A549 (cell line): Measurements from ENCODE around the gene CCNE1. TPM values are rescaled to one million over a fixed set of nuclear protein-coding genes. Genes with fewer than 3 reads are reported as not detected.
A peak's percentile ranks its signal among the peaks of the same experiment; 100 is the strongest.

Experiments
- ATAC-seq, 2 experiments: fragments of 200-7000 bp in 1 of 2; fragments of >200 bp in 1 of 2; cut with Nextera tagmentation in 1 of 2; cut with Tn5 transposase in 1 of 2; 3 replicates each; pipeline versions ENCODE4 v1.8.0 to v1.9.1; 2018 to 2020; ENCODE audit warnings: mild to moderate bottlenecking in 1 of 2, moderate library complexity in 1 of 2
- CTCF ChIA-PET: fragments of 300-600 bp; sonication (Branson Sonifier 250); formaldehyde crosslinking; extraction: SDS; loops from one replicate; lab custom pipeline; 2021; ENCODE audit warnings: antibody characterized with exemption, inconsistent platforms; lab: Yijun Ruan, JAX
- POLR2A ChIA-PET: fragments of 350-600 bp; formaldehyde crosslinking; extraction: SDS; loops from one replicate; lab custom pipeline; 2021; ENCODE audit warnings: antibody characterized with exemption, inconsistent platforms; lab: Yijun Ruan, JAX
- DNase-seq, 2 experiments: peaks; one replicate each; pipeline versions ENCODE4 v3.0.0 to v3.0.0-alpha.2; 2011 to 2016; ENCODE audit warnings: low read depth in 1 of 2, low spot score in 1 of 2
- FAIRE-seq: peaks from 2 replicates; lab custom pipeline; 2011; peaks lifted over from hg19 to GRCh38; lab: Jason Lieb, UNC
- H3K27ac ChIP-seq, 2 experiments: fragments of >200 bp; sonication (Bioruptor Twin); formaldehyde crosslinking; 3 replicates each; pipeline ENCODE4 v1.5.1; 2016 to 2017
- H3K4me1 ChIP-seq: fragments of >200 bp; sonication (Bioruptor Twin); formaldehyde crosslinking; 3 replicates; pipeline ENCODE4 v1.6.1; 2016
- H3K4me2 ChIP-seq: fragments of >200 bp; sonication (Bioruptor Twin); formaldehyde crosslinking; 3 replicates; pipeline ENCODE4 v1.6.1; 2016
- H3K4me3 ChIP-seq: fragments of >200 bp; sonication (Bioruptor Twin); formaldehyde crosslinking; 3 replicates; pipeline ENCODE4 v1.5.1; 2016
- H3K9me3 ChIP-seq: fragments of >200 bp; sonication (Bioruptor Twin); formaldehyde crosslinking; 3 replicates; pipeline ENCODE4 v1.6.1; 2016
- ATOH8 ChIP-seq: fragments of 250-450 bp; sonication (Bioruptor Pico); IDR thresholded peaks from 2 replicates; pipeline ENCODE4 v1.5.0; 2020; ENCODE audit warnings: low read depth, mild to moderate bottlenecking, moderate library complexity
- BHLHE40 ChIP-seq: IDR thresholded peaks from 2 replicates; pipeline ENCODE4 v1.6.1; 2012; ENCODE audit warnings: low read depth, low read length, inconsistent platforms
- CBX2 ChIP-seq: fragments of 200-600 bp; sonication (generic); IDR thresholded peaks from 2 replicates; pipeline ENCODE4 v1.6.1; 2016; ENCODE audit warnings: low read depth, mild to moderate bottlenecking, borderline replicate concordance
- CBX8 ChIP-seq: fragments of 200-600 bp; sonication (generic); IDR thresholded peaks from 2 replicates; pipeline ENCODE4 v1.6.1; 2016
- CEBPB ChIP-seq, 2 experiments: fragments of >200 bp in 1 of 2; sonication (Bioruptor Twin) in 1 of 2; formaldehyde crosslinking in 1 of 2; IDR thresholded peaks; 2 replicates each; pipeline ENCODE4 v1.6.1; 2012 to 2016
- CHD4 ChIP-seq: fragments of 200-600 bp; sonication (generic); IDR thresholded peaks from 2 replicates; pipeline ENCODE4 v1.6.1; 2016; ENCODE audit warnings: antibody characterized with exemption, mild to moderate bottlenecking, borderline replicate concordance
- ESRRA ChIP-seq: fragments of 150-350 bp; IDR thresholded peaks from 2 replicates; pipeline ENCODE4 v1.6.1; 2014; ENCODE audit warnings: mild to moderate bottlenecking, low read length, borderline replicate concordance
- FOSB ChIP-seq: fragments of 250-450 bp; sonication (Bioruptor Pico); IDR thresholded peaks from 2 replicates; pipeline ENCODE4 v1.5.0; 2020; ENCODE audit warnings: mild to moderate bottlenecking, moderate library complexity
- FOSL2 ChIP-seq, 2 experiments: fragments of 450-650 bp in 1 of 2; fragments of >200 bp in 1 of 2; sonication (Bioruptor Twin) in 1 of 2; formaldehyde crosslinking; IDR thresholded peaks; 2 replicates each; pipeline versions ENCODE4 v1.5.0 to v1.6.1; 2016 to 2020; ENCODE audit warnings: mild to moderate bottlenecking in 1 of 2, moderate library complexity in 1 of 2
- GATA3 ChIP-seq: IDR thresholded peaks from 2 replicates; pipeline ENCODE4 v1.6.1; 2012; ENCODE audit warnings: borderline replicate concordance
- HDAC2 ChIP-seq: fragments of 200-600 bp; sonication (generic); IDR thresholded peaks from 2 replicates; pipeline ENCODE4 v1.6.1; 2016
- HES2 ChIP-seq: fragments of >200 bp; sonication (Bioruptor Twin); formaldehyde crosslinking; IDR thresholded peaks from 2 replicates; pipeline ENCODE4 v1.6.1; 2016
- HMGXB4 ChIP-seq: fragments of 250-450 bp; sonication (Bioruptor Pico); IDR thresholded peaks from 2 replicates; pipeline ENCODE4 v1.5.0; 2021; ENCODE audit warnings: mild to moderate bottlenecking, moderate library complexity, borderline replicate concordance
- HOXA7 ChIP-seq: fragments of 250-450 bp; sonication (Bioruptor Pico); IDR thresholded peaks from 2 replicates; pipeline ENCODE4 v1.5.0; 2020; ENCODE audit warnings: mild to moderate bottlenecking, moderate library complexity
- HOXB13 ChIP-seq: fragments of 250-450 bp; sonication (Bioruptor Pico); IDR thresholded peaks from 2 replicates; pipeline ENCODE4 v1.5.0; 2020; ENCODE audit warnings: low read depth, mild to moderate bottlenecking, moderate library complexity
- HOXB5 ChIP-seq: fragments of 250-450 bp; sonication (Bioruptor Pico); IDR thresholded peaks from 2 replicates; pipeline ENCODE4 v1.5.0; 2020; ENCODE audit warnings: mild to moderate bottlenecking, moderate library complexity
- KDM5A ChIP-seq: fragments of 200-600 bp; sonication (generic); IDR thresholded peaks from 2 replicates; pipeline ENCODE4 v1.6.1; 2016; ENCODE audit warnings: antibody characterized with exemption, mild to moderate bottlenecking
- MAX ChIP-seq: IDR thresholded peaks from 2 replicates; pipeline ENCODE4 v1.6.1; 2012
- MYC ChIP-seq: IDR thresholded peaks from 2 replicates; pipeline ENCODE4 v1.6.1; 2012; ENCODE audit warnings: mild to moderate bottlenecking, inconsistent platforms, low read length, improper control_type of control experiment, borderline replicate concordance
- NFE2L2 ChIP-seq: fragments of 150-350 bp; conservative IDR thresholded peaks from 2 replicates; pipeline ENCODE4 v1.6.1; 2014; ENCODE audit warnings: low read length
- PHF8 ChIP-seq: fragments of 200-600 bp; sonication (generic); IDR thresholded peaks from 2 replicates; pipeline ENCODE4 v1.6.1; 2016; ENCODE audit warnings: low read depth, mild to moderate bottlenecking, antibody characterized with exemption, moderate library complexity, borderline replicate concordance
- RAD21 ChIP-seq, 2 experiments: fragments of >200 bp in 1 of 2; sonication (Bioruptor Twin) in 1 of 2; formaldehyde crosslinking in 1 of 2; IDR thresholded peaks in 1 of 2; conservative IDR thresholded peaks in 1 of 2; 2 replicates in 1 of 2; 3 replicates in 1 of 2; pipeline ENCODE4 v1.6.1; 2012 to 2018; ENCODE audit warnings: inconsistent platforms in 1 of 2
- RCOR1 ChIP-seq: fragments of 150-350 bp; IDR thresholded peaks from 2 replicates; pipeline ENCODE4 v1.6.1; 2014; ENCODE audit warnings: antibody characterized with exemption, low read length, low read depth
- REST ChIP-seq: fragments of 200-600 bp; sonication (generic); IDR thresholded peaks from 2 replicates; pipeline ENCODE4 v1.6.1; 2016; ENCODE audit warnings: antibody characterized with exemption, mild to moderate bottlenecking, moderate library complexity
- RNF2 ChIP-seq: fragments of 200-600 bp; sonication (generic); IDR thresholded peaks from 2 replicates; pipeline ENCODE4 v1.6.1; 2016; ENCODE audit warnings: low read depth, mild to moderate bottlenecking, antibody characterized with exemption, moderate library complexity, borderline replicate concordance
- SMC3 ChIP-seq: fragments of >200 bp; sonication (Bioruptor Twin); formaldehyde crosslinking; IDR thresholded peaks from 3 replicates; pipeline ENCODE4 v1.6.1; 2018; ENCODE audit warnings: inconsistent platforms
- SREBF2 ChIP-seq: fragments of 450-650 bp; IDR thresholded peaks from 2 replicates; pipeline ENCODE4 v1.6.1; 2014; ENCODE audit warnings: mild to moderate bottlenecking, moderate library complexity
- TFCP2L1 ChIP-seq: fragments of 250-450 bp; sonication (Bioruptor Pico); IDR thresholded peaks from 2 replicates; pipeline ENCODE4 v1.5.0; 2021; ENCODE audit warnings: mild to moderate bottlenecking
- ZC3H11A ChIP-seq: fragments of 450-650 bp; IDR thresholded peaks from 2 replicates; pipeline ENCODE4 v1.6.1; 2014; ENCODE audit warnings: antibody characterized with exemption, mild to moderate bottlenecking
- WGBS: methylation state at CpG from one replicate; pipeline ENCODE4 v1.1.6; 2017; ENCODE audit errors: missing lambda C conversion rate; 5-methylcytosine and 5-hydroxymethylcytosine counted together
- polyA plus RNA-seq, 4 experiments: library from polyadenylated mRNA; depleted of rRNA in 3 of 4; stranded (reverse); fragments of >200 nt; fragmentation: RNase III in 1 of 4; extraction: RNeasy Plus Mini Kit Qiagen cat#74134 plus additional on column Dnase treatment in 1 of 4; gene quantifications; 2 replicates in 3 of 4; 3 replicates in 1 of 4; pipeline ENCODE4 v1.2.3, GENCODE V29; 2011 to 2017

CCNE1 gene
- polyA plus RNA-seq, 2 of the 4 experiments (the other 2 are of a cell fraction), result 18.3 to 25.2 TPM

GRCh38 chr19:29837996-29838395 lies 26.2 kb downstream of the CCNE1 start:
- POLR2A ChIA-PET, result no interaction called here
- CTCF ChIA-PET, result interaction anchor here (0.6 to 2.8 kb wide), 6 partner anchors 66 to 171 kb away, joined by 3 to 7 read pairs (median 5); no protein-coding TSS in a partner anchor
- 75% methylated on average over 9 of the region's 9 CpGs for WGBS

GRCh38 chr19:29840066-29840950 lies 28.5 kb downstream of the CCNE1 start:
- 83% methylated on average over 22 of the region's 22 CpGs for WGBS
- Histone ChIP-seq H3K9me3 (no peaks in the 10 kb centered on the region), H3K4me3 (no peak overlapping the region), H3K4me1 (peaks cover 16% of the 10 kb centered on the region), H3K27ac (peak overlapping the region in 1 of 2 experiments; percentile 28; a peak in 1 of 6 replicates)
- FAIRE-seq (peak; percentile 13), ATAC-seq (no peak)
- CTCF ChIA-PET, result interaction anchor here (1.0 to 2.7 kb wide), 7 partner anchors 17 to 229 kb away, joined by 3 to 10 read pairs (median 7); no protein-coding TSS in a partner anchor
- no peak for TF ChIP-seq FOSB (CRISPR knock-in tag)
- TF ChIP-seq ESRRA, result no peak
- TF ChIP-seq ATOH8 (CRISPR knock-in tag), result no peak
- no peak for TF ChIP-seq RCOR1
- TF ChIP-seq HES2, result no peak
- no peak for TF ChIP-seq HOXA7 (CRISPR knock-in tag)
- no peak for TF ChIP-seq NFE2L2
- no peak for TF ChIP-seq PHF8
- no peak for TF ChIP-seq CBX8
- TF ChIP-seq CEBPB (IDR thresholded peaks at IDR 0.05), result no peak
- TF ChIP-seq HMGXB4, result no peak
- TF ChIP-seq CHD4, result no peak
- TF ChIP-seq HDAC2, result no peak
- TF ChIP-seq SMC3, result no peak
- TF ChIP-seq REST, result no peak
- TF ChIP-seq MAX, result no peak
- TF ChIP-seq TFCP2L1 (CRISPR knock-in tag), result no peak
- TF ChIP-seq, all 56 proteins: peak for 0
- POLR2A ChIA-PET, result interaction anchor here (1.0 kb wide), 1 partner anchor 101 kb away, joined by 3 read pairs; the partner anchor contains the start of gene URI1
- no peak overlapping the region for H3K4me2 ChIP-seq
- DNase-seq, result no peak

More at GRCh38 chr19:29837996-29838395, 26.2 kb downstream of the CCNE1 start:
- Histone ChIP-seq H3K9me3 (no peaks in the 10 kb centered on the region), H3K27ac (no peak overlapping the region), H3K4me2 (no peak overlapping the region), H3K4me1 (peaks cover 11% of the 10 kb centered on the region)
- DNase-seq (no peak), ATAC-seq (no peak)
- no peak for TF ChIP-seq RAD21 (conservative IDR thresholded peaks at IDR 0.05 in 1 of 2, IDR thresholded peaks at IDR 0.05 in 1 of 2)
- TF ChIP-seq KDM5A, result no peak
- no peak for TF ChIP-seq HOXB5 (CRISPR knock-in tag)
- no peak for TF ChIP-seq RNF2
- TF ChIP-seq HOXB13, result no peak
- TF ChIP-seq FOSL2 (IDR thresholded peaks at IDR 0.05), result no peak
- TF ChIP-seq FOSL2 (CRISPR knock-in tag; IDR thresholded peaks at IDR 0.05), result no peak
- no peak for TF ChIP-seq CBX2
- TF ChIP-seq GATA3, result no peak
- no peak for TF ChIP-seq MYC
- no peak for TF ChIP-seq SREBF2
- no peak for TF ChIP-seq BHLHE40
- TF ChIP-seq ZC3H11A, result no peak
- TF ChIP-seq, all 56 proteins: peak for 0
- FAIRE-seq, result no peak
- no peak overlapping the region for H3K4me3 ChIP-seq
